HG02973 (cell line): ENCODE results near the gene SMARCD1.
"Not testable (repeated sequence)": the region's sequence is repeated elsewhere in the genome, so short reads cannot be mapped to it uniquely, and the experiment has no call there.

ENCODE experiments used
- ATAC-seq: cut with Tn5 transposase; IDR thresholded peaks from one replicate; pipeline ENCODE4 v1.9.1; 2021; ENCODE audit warnings: moderate library complexity; ENCODE audit not compliant: unreplicated experiment

SMARCD1 gene

GRCh38 chr12:50075808-50076170, 9.4 kb upstream of the SMARCD1 start:
- no peak for ATAC-seq

GRCh38 chr12:50077099-50077498, 8.0 kb upstream of the SMARCD1 start:
- ATAC-seq: no peak

DNA sequence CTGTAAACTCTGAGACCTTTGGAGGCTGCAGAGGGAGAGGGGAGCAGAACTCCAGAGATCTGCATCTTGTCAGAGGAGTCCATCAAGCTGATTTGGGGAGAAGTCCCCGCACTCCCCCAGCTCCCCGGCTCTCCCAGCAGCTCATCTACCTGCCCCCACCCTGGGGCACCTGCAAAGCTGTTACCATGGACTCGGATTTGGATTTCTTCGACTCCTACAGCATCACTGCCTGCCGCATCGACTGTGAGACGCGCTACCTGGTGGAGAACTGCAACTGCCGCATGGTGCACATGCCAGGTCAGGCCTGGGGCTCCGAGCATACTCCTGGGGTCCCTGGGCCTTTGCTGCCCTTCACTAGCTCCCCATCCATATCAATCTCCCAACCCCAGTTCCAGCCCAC, 6.9 kb upstream of the SMARCD1 start:
- no peak for ATAC-seq

DNA sequence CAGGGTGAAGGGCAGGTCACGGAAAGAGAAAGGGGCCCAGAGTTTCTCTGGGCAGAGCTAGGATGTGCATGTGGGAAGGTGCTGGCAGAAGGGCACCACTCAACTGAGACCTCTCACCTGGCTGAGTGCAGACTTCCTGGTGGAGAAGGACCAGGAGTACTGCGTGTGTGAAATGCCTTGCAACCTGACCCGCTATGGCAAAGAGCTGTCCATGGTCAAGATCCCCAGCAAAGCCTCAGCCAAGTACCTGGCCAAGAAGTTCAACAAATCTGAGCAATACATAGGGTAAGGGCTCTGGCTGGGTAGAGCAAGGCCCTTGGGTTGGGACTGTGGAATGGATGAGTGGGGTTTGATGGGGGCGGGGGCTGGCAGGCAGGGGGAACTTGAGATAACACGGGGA, 5.4 kb upstream of the SMARCD1 start:
- ATAC-seq: no peak

- no peak for ATAC-seq
Observed at GRCh38 chr12:50081096-50081808, 3.9 kb upstream of the SMARCD1 start.

DNA sequence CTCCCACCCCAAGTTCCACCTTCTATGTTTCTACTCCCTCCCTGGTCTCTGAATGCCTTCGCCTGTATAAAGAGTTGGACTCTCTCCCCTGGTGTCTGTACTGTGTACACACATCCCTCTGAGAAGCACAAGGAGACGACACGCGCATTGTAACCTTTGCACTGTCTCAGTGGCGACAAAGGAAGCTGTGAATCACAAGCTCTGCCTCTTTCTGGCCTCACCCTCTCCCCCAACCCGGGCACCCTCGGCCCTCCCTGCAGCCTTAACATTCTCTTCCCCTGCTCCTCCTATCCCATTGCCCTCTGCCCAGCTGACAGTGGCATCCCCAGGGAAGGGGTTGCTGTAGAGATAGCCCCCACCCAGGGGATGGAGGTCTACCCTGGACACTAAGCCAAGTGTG, 2.5 kb upstream of the SMARCD1 start:
- no peak for ATAC-seq

GRCh38 chr12:50083301-50083700, 1.8 kb upstream of the SMARCD1 start:
- no peak for ATAC-seq

GRCh38 chr12:50084409-50084774, 750 bp upstream of the SMARCD1 start:
- not testable (repeated sequence) for ATAC-seq

GRCh38 chr12:50085615-50086072, 502 bp downstream of the SMARCD1 start:
- ATAC-seq: no peak

DNA sequence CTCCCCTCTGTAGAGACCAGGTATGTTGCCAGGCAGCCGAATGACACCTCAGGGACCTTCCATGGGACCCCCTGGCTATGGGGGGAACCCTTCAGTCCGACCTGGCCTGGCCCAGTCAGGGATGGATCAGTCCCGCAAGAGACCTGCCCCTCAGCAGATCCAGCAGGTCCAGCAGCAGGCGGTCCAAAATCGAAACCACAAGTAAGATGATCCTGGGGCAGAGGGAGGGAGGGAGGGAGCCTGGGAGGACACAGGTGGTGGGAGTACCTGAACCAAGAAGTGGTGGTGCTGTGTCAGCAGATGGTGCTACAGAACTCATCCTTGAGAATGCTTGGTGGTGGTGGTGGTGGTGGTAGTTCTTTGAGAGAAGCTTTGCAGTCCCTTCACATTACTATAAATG, 1.0 kb downstream of the SMARCD1 start:
- no peak for ATAC-seq

DNA sequence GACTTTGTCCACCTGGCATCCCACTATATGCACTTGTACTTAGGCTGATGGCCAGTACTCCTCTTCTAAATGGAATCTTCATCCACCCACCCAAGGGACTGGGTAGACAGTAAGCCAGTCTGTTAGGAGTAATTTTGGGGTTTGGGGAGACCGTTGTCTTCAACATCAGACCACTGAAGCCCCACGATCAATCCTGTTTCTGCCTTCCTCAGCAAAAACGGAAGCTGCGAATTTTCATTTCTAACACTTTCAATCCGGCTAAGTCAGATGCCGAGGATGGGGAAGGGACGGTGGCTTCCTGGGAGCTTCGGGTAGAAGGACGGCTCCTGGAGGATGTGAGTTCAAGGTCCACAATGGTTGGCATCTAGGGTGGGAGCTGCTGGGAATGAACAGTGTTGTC, 2.0 kb downstream of the SMARCD1 start:
- no peak for ATAC-seq

DNA sequence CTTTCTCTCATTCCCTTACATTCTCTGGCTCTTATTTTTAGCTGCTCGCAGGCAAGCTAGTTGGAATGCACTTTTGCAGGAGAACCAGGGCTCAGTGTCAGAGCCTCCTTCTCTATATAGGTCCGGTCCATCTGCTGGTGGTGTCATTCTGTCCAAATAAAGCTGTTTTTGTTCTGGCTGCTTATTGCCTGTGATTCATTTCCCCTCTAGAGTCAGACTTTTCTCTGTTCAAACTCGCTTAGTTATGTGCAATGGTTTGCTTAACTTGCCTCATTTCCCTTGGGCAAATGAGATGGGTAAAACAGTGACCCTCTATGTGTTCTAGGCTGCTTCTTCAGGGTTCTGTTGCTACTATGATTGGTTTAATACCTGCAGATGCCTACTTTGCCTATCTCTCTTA, 2.9 kb downstream of the SMARCD1 start:
- no peak for ATAC-seq

DNA sequence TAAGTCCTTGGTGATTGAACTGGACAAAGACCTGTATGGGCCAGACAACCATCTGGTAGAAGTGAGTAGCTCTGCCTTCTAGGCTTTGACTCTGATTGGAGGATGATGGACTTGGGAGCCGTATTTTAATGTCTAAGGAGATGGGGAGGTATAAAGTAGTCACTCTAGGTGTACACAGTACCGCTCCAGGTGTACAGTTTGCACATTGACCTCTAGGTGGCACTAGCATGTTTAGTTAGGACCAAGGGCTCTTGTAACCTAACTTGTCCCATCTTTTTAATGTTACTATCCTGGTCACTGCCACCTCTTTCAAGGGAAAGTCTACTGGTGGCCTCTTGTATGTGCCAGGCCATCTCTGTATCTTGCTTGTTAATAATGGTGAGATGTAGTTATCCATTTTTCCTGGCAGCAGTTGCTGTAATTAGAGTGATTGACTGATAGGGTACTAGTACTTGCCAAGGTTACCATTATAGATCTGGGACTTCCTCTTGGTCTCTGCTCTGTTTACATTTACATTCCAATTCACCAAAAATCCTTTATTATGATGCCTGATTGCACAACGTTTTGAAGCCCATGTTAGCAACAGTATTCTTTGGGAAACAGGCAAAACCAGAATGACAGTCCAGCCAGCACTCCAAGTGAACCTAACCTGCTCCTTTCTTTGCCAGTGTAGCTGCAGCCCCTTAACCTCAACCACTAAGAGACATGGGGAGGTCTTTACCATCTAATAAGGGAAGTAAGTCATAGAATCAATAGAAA, 3.6 kb downstream of the SMARCD1 start:
- ATAC-seq: no peak

DNA sequence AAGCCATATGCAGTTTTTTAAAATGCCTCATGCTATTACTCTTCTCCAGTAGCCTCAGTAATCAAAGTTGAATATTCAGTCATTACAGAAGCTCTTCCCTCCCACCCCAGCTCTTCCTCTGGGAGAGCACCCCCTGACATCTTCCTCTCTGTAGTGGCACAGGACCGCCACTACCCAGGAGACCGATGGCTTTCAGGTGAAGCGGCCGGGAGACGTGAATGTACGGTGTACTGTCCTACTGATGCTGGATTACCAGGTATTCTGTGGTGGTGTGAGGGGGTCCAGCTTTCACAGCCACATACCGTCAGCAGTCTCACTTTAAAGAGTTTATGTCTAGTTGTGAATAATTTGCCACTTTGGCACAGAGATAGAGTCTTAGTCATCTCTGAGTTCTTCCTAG, 4.6 kb downstream of the SMARCD1 start:
- ATAC-seq: no peak

DNA sequence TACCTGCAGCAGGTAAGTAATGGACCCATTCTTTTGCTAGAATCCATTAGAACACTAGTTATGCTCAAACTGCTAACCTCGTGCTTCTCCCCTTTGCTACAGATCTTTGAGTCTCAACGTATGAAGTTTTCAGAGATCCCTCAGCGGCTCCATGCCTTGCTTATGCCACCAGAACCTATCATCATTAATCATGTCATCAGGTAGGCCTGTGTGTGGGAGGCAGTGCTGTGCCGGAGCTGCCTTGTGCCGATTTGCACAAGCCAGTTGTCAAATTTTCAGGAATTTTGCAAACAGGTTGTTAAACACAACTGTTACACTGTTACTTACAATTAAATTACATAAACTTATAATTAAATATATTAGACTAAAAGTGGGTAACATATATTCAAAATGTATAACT, 5.2 kb downstream of the SMARCD1 start:
- no peak for ATAC-seq

- no peak for ATAC-seq
Observed at GRCh38 chr12:50097952-50098351, 12.8 kb downstream of the SMARCD1 start.

DNA sequence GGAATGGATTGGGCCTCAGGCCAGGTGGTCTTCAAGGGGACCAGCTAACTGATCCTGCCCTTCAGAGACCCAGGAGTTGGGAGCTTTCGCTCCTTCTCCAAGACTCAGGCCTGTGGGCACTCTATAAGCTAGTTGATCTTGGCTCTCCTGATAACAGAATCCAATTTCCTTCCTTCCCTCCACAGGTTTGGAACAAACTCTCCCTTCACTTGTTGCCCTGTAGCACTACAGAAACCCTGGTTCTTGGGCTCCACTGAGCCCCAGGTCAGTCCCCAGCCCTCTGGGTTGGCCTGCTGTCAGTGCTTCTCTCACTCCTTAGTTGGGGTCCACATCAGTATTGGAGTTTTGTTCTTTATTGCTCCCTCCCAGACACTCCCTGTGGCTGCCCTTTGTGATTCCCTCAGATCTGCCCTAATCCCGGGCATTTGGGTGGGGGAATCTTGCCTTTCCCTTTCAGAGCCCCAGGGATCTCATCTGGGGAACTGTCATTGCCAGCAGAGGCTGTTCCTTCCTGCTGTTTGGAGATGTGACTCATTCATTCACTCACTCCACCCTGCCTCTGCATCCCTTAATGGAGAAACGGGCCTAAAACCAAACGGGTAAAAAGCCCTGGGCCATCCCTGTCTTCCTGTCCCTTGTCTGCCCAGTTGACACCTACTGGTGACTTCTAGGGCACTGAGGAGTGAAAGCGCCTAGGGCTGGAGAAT, 14.3 kb downstream of the SMARCD1 start:
- ATAC-seq: no peak

- no peak for ATAC-seq
Observed at GRCh38 chr12:50100561-50100960, 15.4 kb downstream of the SMARCD1 start.

DNA sequence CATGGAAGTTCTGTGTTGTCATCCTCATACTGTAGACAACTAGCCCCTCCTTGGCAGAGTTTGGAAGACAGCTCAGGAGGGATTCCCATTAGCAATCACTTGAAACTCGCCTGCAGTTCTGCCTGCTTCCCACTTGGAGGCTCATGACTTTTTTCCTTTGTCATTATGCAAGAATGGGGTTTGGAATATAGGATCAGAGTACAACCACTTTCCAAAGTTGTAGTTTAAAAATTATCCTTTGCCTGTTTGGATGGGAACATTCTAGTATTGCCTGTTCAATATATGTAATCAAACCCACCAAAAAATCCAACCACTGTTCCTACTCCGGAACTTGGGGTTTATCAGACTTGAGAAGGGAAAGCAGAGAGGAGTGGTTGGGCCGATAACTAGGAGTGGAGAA, 16.5 kb downstream of the SMARCD1 start:
- ATAC-seq: no peak

GRCh38 chr12:50102131-50102531, 17.0 kb downstream of the SMARCD1 start:
- ATAC-seq: no peak

GRCh38 chr12:50102646-50103309, 17.6 kb downstream of the SMARCD1 start:
- no peak for ATAC-seq
